NB4 (cell line): ENCODE results near the gene XXYLT1.

Experiments
- CTCF ChIP-seq: IDR thresholded peaks from one replicate; pipeline ENCODE4 v1.5.1; 2012; ENCODE audit warnings: low read depth, low read length
- MYC ChIP-seq: IDR thresholded peaks from 2 replicates; pipeline ENCODE4 v1.6.1; 2011; ENCODE audit warnings: low read depth, low read length
- POLR2A ChIP-seq: IDR thresholded peaks from 2 replicates; pipeline ENCODE4 v1.6.1; 2011; ENCODE audit warnings: mild to moderate bottlenecking; ENCODE audit not compliant: insufficient read length; ENCODE audit errors: extremely low read depth
- TF ChIP-seq, protein P1 (sequence below): IDR thresholded peaks from 2 replicates; pipeline ENCODE4 v1.6.1; 2011; ENCODE audit warnings: low read depth, low read length

- no peak for TF ChIP-seq POLR2A
- no peak for TF ChIP-seq CTCF
- TF ChIP-seq MYC = no peak
- TF ChIP-seq, protein P1, sequence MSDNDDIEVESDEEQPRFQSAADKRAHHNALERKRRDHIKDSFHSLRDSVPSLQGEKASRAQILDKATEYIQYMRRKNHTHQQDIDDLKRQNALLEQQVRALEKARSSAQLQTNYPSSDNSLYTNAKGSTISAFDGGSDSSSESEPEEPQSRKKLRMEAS = no peak
Measured at GRCh38 chr3:195306369-195306768, 35.4 kb upstream of the XXYLT1 start.
